Pancreas (tissue), 10 donors: ENCODE measurements around the gene STK11. TPM values are rescaled to one million over a fixed set of nuclear protein-coding genes. Genes with fewer than 3 reads are reported as not detected.

ENCODE experiments used
- ATAC-seq, 4 donors: fragments of 200-7000 bp; cut with Tn5 transposase; one replicate each; pipeline versions ENCODE4 v1.8.0 to v1.9.1; 2020; ENCODE audit warnings: mild to moderate bottlenecking in 4 of 4, moderate library complexity in 4 of 4
- DNase-seq, 6 donors: peaks; one replicate each; pipeline ENCODE4 v3.0.0-alpha.2; 2020
- FAIRE-seq: peaks from 2 replicates; lab custom pipeline; 2012; peaks lifted over from hg19 to GRCh38; lab: Jason Lieb, UNC
- H3K27ac ChIP-seq, 4 donors: fragments of 200-600 bp; sonication (generic); 1 replicate in 3 of 4; 2 replicates in 1 of 4; pipeline versions ENCODE4 v1.5.0 to v1.8.0; 2020
- H3K27me3 ChIP-seq, 4 donors: fragments of 200-600 bp; one replicate each; pipeline ENCODE4 v1.8.0; 2021
- H3K36me3 ChIP-seq, 3 donors: fragments of 200-600 bp; sonication (generic) in 1 of 3; one replicate each; pipeline versions ENCODE4 v1.5.0 to v1.8.0; 2020 to 2021
- H3K4me1 ChIP-seq, 3 donors: fragments of 200-600 bp; one replicate each; pipeline ENCODE4 v1.8.0; 2021
- H3K4me3 ChIP-seq, 4 donors: fragments of 200-600 bp; sonication (generic) in 2 of 4; one replicate each; pipeline versions ENCODE4 v1.5.0 to v1.8.0; 2020 to 2021
- H3K9me3 ChIP-seq, 4 donors: fragments of 200-600 bp; one replicate each; pipeline ENCODE4 v1.8.0; 2021
- WGBS, 2 donors: extraction: QIAGEN DNeasy Blood & Tissue Kit; methylation state at CpG; one replicate each; pipeline ENCODE4 v1.1.7; 2013; 5-methylcytosine and 5-hydroxymethylcytosine counted together
- intact Hi-C, 3 donors: fragments of 100-400 bp; cut with DNase I; formaldehyde crosslinking; loops; one replicate each; pipeline versions ENCODE4 v1.11.1 to v1.14.2; 2022
- polyA plus RNA-seq, 2 donors: library from polyadenylated mRNA; stranded (reverse); fragments of 200-250 nt; gene quantifications; one replicate each; pipeline ENCODE4 v1.2.3, GENCODE V29; 2013
- total RNA-seq, 6 donors: library from RNA; stranded (reverse); fragmentation: NEBNext Ultra II Directional in 4 of 6; extraction: Animal tissue kit (Norgen Biotek cat#: 25700) in 4 of 6; gene quantifications; one replicate each; pipeline versions ENCODE4 v1.2.1 to v1.2.4, GENCODE V29; 2021 to 2023
- TF ChIP-seq, protein P1 (sequence below), 4 donors: fragments of 200-600 bp; sonication (generic) in 3 of 4; IDR thresholded peaks; one replicate each; pipeline versions ENCODE4 v1.5.0 to v1.8.0; 2021; ENCODE audit warnings: antibody characterized with exemption in 4 of 4
- donor health status: healthy with polysubstance abuse.
- donor health status: DM: no; HTN: no; CAD: no; lungs with moderate emphysema.
- donor health status: DM: no; HTN: no; CAD: no.
- donor health status: control.
- donor health status: control.
- donor health status: Bipolar disorder and iron deficiency.
- donor health status: DM: yes; HTN: yes; CAD: no.
- donor health status: DM: no; HTN: no; CAD: no.
- donor health status: DM: no; HTN: no; CAD: no.
- donor health status: DM: yes; HTN: yes; CAD: no.

Gene STK11
- total and polyA plus RNA-seq, 8 donors: 20.1 to 62.2 (median 24.8) TPM

DNA sequence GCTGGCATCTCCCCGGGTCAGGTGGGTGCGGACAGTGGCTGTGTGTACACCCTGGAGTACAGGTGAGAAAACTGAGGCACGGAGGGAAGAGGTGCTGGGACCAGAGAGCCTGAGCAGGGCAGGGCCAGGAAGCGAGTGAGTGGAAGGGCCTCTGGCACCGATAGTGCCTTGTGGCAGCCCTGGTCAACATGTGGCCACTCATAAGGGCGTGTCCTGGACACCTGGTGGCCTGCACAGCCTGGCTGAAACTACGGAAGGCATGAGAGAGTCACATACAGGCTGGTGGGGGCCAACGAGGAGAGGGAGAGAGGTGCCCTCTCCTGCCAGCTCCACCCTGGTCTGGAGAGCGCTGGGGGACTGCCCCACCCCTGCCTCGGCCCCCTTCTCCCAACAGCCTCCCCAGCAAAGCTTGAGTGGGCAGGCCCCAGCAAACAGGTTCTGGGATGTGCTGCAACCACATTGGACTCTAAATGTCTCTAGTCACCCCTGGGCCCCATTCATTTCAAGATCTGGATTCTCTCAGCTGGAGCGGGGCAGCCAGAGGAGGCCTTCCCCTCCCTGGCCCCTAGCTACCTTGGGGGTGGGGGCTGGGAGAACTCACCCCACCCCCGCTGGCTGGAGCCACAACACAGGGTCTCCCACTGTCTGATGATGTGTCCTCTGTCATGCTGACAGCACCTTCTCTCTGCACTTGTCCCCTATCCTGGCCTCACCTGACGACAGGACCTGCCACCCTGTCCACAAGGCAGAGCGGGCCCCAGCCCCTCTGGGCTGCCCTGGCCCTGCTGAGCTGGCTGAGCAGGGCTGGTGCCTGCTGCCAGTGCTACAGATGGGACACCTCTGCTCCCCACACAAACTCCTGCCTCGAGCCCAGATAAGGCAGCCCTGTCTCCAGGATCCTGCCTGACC is 26.4 kb downstream of the STK11 start:
- 68 to 74% methylated on average over 15 of the region's 15 CpGs for WGBS, 2 donors
- Histone ChIP-seq H3K9me3 (no peaks in the 10 kb centered on the region), H3K36me3 (peaks cover 0 to 8% (median 0%) of the 10 kb centered on the region in 3 donors), H3K4me1 (peaks cover 15 to 23% (median 20%) of the 10 kb centered on the region in 3 donors), H3K27ac (peak overlapping the region in 2 of 4 donors; percentile 49 to 51), H3K4me3 (no peak overlapping the region), H3K27me3 (no peaks in the 10 kb centered on the region)
- TF ChIP-seq, protein P1, sequence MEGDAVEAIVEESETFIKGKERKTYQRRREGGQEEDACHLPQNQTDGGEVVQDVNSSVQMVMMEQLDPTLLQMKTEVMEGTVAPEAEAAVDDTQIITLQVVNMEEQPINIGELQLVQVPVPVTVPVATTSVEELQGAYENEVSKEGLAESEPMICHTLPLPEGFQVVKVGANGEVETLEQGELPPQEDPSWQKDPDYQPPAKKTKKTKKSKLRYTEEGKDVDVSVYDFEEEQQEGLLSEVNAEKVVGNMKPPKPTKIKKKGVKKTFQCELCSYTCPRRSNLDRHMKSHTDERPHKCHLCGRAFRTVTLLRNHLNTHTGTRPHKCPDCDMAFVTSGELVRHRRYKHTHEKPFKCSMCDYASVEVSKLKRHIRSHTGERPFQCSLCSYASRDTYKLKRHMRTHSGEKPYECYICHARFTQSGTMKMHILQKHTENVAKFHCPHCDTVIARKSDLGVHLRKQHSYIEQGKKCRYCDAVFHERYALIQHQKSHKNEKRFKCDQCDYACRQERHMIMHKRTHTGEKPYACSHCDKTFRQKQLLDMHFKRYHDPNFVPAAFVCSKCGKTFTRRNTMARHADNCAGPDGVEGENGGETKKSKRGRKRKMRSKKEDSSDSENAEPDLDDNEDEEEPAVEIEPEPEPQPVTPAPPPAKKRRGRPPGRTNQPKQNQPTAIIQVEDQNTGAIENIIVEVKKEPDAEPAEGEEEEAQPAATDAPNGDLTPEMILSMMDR (IDR thresholded peaks at IDR 0.05): no peak
- intact Hi-C loops: no loop called here
- FAIRE-seq: no peak
- no peak for DNase-seq
- ATAC-seq: peak; percentile 40 to 59 (median 44)

DNA sequence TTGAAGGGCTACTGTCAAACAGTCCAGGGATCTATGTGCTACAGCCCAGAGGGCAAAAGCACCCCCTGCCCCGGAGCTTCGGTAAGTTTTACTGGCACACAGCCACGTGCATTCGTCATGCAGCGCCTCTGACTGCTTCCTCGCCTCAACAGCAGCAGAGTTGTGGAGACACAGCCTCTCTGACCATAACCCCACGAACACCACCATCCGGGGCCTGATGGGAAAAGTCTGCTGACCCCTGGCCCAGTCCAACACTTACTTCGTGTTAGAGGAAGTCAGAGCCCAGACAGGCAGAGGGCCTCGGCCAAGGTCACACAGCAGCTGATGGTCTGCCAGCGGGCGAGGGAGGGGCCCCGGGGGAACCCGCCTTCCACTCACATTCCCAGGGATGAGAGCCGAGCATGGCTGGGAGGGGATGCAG is 27.1 kb downstream of the STK11 start:
- peak in 1 of 6 donors; percentile 60 for DNase-seq
- ATAC-seq: peak; percentile 36 to 74 (median 54)
- Histone ChIP-seq H3K4me3 (no peak overlapping the region), H3K36me3 (peaks cover 0 to 5% (median 0%) of the 10 kb centered on the region in 3 donors), H3K4me1 (peaks cover 15 to 24% (median 23%) of the 10 kb centered on the region in 3 donors), H3K27ac (peak overlapping the region in 2 of 4 donors; percentile 49 to 51), H3K9me3 (no peaks in the 10 kb centered on the region), H3K27me3 (no peaks in the 10 kb centered on the region)
- TF ChIP-seq, protein P1 (IDR thresholded peaks at IDR 0.05): no peak
- intact Hi-C loops: no loop called here
- 10% methylated on average over 15 of the region's 15 CpGs for WGBS, 2 donors
- FAIRE-seq: no peak

DNA sequence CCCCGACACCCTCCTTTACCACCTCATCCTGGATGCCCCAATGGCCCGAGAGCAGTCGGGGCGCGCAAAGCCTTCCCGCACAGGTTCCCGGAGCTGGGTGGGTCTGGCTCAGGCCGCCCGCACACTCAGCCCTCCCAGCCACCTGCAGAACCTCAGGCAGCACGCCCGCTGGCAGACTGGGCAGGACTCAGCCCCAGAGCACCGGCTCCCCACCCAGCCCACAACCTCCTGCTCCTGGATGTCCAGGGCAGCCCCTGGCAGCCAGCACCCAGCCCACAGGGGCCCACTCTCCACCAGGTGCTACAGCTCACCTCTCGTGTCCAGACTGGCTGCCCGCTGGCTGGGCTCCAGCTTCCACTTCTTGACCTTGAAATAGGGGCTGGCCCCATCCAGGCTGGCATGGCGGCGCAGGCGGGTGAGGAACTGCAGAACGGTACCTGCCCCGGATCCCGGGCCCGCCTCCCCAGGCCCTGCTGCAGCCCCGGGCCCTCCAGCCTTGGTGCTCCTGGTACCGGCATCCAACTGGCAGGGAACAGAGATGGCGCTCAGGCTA is 27.6 kb downstream of the STK11 start:
- intact Hi-C loops: no loop called here
- Histone ChIP-seq H3K27ac (peak overlapping the region in 1 of 4 donors; percentile 51), H3K27me3 (no peaks in the 10 kb centered on the region), H3K4me3 (no peak overlapping the region), H3K9me3 (no peaks in the 10 kb centered on the region), H3K36me3 (no peaks in the 10 kb centered on the region), H3K4me1 (peaks cover 15 to 24% (median 23%) of the 10 kb centered on the region in 3 donors)
- no peak for FAIRE-seq
- TF ChIP-seq, protein P1 (IDR thresholded peaks at IDR 0.05): no peak
- DNase-seq: peak in 5 of 6 donors; percentile 79 to 88 (median 81)
- peak; percentile 28 to 70 (median 54) for ATAC-seq
- 36% methylated on average over 23 to 24 of the region's 24 CpGs for WGBS, 2 donors

DNA sequence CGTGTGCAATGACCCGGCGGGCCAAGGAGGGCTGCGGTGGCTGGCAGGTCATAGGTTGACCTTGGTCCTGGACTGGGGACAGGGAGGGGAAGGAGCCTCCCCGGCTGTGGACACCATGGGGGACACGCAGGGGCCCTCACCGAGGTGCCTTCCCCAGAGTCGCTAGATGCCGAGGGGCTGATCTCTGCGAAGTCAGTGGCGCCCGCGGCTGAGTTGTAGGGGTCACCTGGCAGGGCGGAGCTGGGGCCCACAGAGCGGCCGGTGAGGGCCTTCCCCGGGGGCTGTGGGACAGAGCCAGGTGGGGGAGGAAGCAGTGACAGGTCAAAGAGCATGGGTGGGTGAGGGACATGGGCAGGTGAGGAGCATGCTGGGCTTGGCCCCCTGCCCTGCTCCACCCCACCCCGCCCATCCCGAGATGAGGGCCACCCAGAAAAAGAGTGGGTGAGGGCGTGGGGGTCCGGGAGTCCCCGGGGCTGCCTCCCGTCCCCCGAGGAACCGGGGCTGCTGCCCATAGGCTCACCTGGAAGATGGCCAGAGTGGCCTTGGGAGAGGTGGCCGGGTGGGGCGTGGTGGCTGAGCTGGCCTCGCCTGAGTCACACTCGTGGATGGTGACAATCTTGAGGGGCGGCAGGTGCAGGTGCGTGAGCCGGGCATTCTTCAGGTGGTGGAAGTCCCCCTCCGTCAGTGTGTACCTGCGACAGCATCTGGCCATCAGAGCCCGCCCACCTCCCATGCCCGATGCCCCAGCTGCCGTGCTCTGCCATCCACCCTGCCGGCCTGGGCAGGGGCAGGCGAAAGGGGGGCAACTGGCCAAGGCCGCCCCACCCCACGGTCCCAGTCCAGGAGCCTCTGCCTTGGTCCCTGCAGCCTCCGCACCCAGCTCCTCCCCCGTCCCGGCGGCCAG is 28.7 kb downstream of the STK11 start:
- WGBS, 2 donors: 67 to 75% methylated on average over 40 to 45 of the region's 45 CpGs
- Histone ChIP-seq H3K9me3 (no peaks in the 10 kb centered on the region), H3K27me3 (no peaks in the 10 kb centered on the region), H3K36me3 (no peaks in the 10 kb centered on the region), H3K27ac (no peak overlapping the region), H3K4me1 (peaks cover 15 to 24% (median 23%) of the 10 kb centered on the region in 3 donors), H3K4me3 (no peak overlapping the region)
- TF ChIP-seq, protein P1 (IDR thresholded peaks at IDR 0.05): no peak
- intact Hi-C loops: no loop called here
- FAIRE-seq (no peak), ATAC-seq (no peak), DNase-seq (no peak)
